ENCODE results near the gene HYCC1. TPM values are rescaled to one million over a fixed set of nuclear protein-coding genes. Genes with fewer than 3 reads are reported as not detected.

The HYCC1 gene
- total RNA-seq, 2 donors from 2014 or later: 20.2 to 41.1 TPM

GRCh38 chr7:23003505-23004246, 10.3 kb downstream of the HYCC1 start:
- no peak for ATAC-seq (replicated peaks)
- H3K9me3 Mint-ChIP-seq: no peaks in the 10 kb centered on the region
- H3K27me3 Mint-ChIP-seq: no peaks in the 10 kb centered on the region
- peaks cover 12% of the 10 kb centered on the region for H3K4me1 Mint-ChIP-seq
- no peaks in the 10 kb centered on the region for H3K36me3 Mint-ChIP-seq (ENCODE audit: low read depth)
- no peak overlapping the region for H3K27ac Mint-ChIP-seq
- H3K4me3 Mint-ChIP-seq: no peak overlapping the region

- Mint-ChIP-seq H3K36me3 (ENCODE audit: low read depth) (no peaks in the 10 kb centered on the region), H3K4me3 (peak overlapping the region; percentile 4), H3K27me3 (no peaks in the 10 kb centered on the region), H3K4me1 (peaks cover 12% of the 10 kb centered on the region), H3K27ac (no peak overlapping the region), H3K9me3 (no peaks in the 10 kb centered on the region)
- no peak for ATAC-seq (replicated peaks)
Observed at GRCh38 chr7:23002698-23003097, 11.2 kb downstream of the HYCC1 start.

- Mint-ChIP-seq H3K27ac (peak overlapping the region; percentile 17), H3K4me1 (peaks cover 12% of the 10 kb centered on the region), H3K36me3 (ENCODE audit: low read depth) (no peaks in the 10 kb centered on the region), H3K9me3 (no peaks in the 10 kb centered on the region), H3K27me3 (no peaks in the 10 kb centered on the region), H3K4me3 (peak overlapping the region; percentile 23)
- ATAC-seq (replicated peaks): peak; percentile 71
Observed at GRCh38 chr7:23001610-23002009, 12.3 kb downstream of the HYCC1 start.

GRCh38 chr7:23000597-23001360, 13.2 kb downstream of the HYCC1 start:
- H3K4me3 Mint-ChIP-seq: peak overlapping the region; percentile 23
- no peaks in the 10 kb centered on the region for H3K27me3 Mint-ChIP-seq
- H3K4me1 Mint-ChIP-seq: peaks cover 12% of the 10 kb centered on the region
- H3K36me3 Mint-ChIP-seq (ENCODE audit: low read depth): no peaks in the 10 kb centered on the region
- H3K9me3 Mint-ChIP-seq: no peaks in the 10 kb centered on the region
- H3K27ac Mint-ChIP-seq: peak overlapping the region; percentile 17
- ATAC-seq (replicated peaks): no peak

GRCh38 chr7:22998519-22998896, 15.4 kb downstream of the HYCC1 start:
- H3K27me3 Mint-ChIP-seq: no peaks in the 10 kb centered on the region
- no peaks in the 10 kb centered on the region for H3K9me3 Mint-ChIP-seq
- no peak for ATAC-seq (replicated peaks)
- H3K4me3 Mint-ChIP-seq: no peak overlapping the region
- no peaks in the 10 kb centered on the region for H3K36me3 Mint-ChIP-seq (ENCODE audit: low read depth)
- H3K27ac Mint-ChIP-seq: no peak overlapping the region
- H3K4me1 Mint-ChIP-seq: peaks cover 22% of the 10 kb centered on the region

GRCh38 chr7:22997871-22998518, 15.9 kb downstream of the HYCC1 start:
- H3K27ac Mint-ChIP-seq: no peak overlapping the region
- no peaks in the 10 kb centered on the region for H3K27me3 Mint-ChIP-seq
- H3K36me3 Mint-ChIP-seq (ENCODE audit: low read depth): no peaks in the 10 kb centered on the region
- no peaks in the 10 kb centered on the region for H3K9me3 Mint-ChIP-seq
- ATAC-seq (replicated peaks): no peak
- peaks cover 26% of the 10 kb centered on the region for H3K4me1 Mint-ChIP-seq
- no peak overlapping the region for H3K4me3 Mint-ChIP-seq

GRCh38 chr7:22996470-22996869, 17.5 kb downstream of the HYCC1 start:
- H3K4me1 Mint-ChIP-seq: peaks cover 22% of the 10 kb centered on the region
- ATAC-seq (replicated peaks): peak; percentile 57
- no peak overlapping the region for H3K27ac Mint-ChIP-seq
- no peak overlapping the region for H3K4me3 Mint-ChIP-seq
- H3K9me3 Mint-ChIP-seq: no peaks in the 10 kb centered on the region
- H3K36me3 Mint-ChIP-seq (ENCODE audit: low read depth): no peaks in the 10 kb centered on the region
- no peaks in the 10 kb centered on the region for H3K27me3 Mint-ChIP-seq

GRCh38 chr7:22995011-22995410, 18.9 kb downstream of the HYCC1 start:
- H3K4me1 Mint-ChIP-seq: peaks cover 17% of the 10 kb centered on the region
- H3K4me3 Mint-ChIP-seq: no peak overlapping the region
- no peak overlapping the region for H3K27ac Mint-ChIP-seq
- no peaks in the 10 kb centered on the region for H3K36me3 Mint-ChIP-seq (ENCODE audit: low read depth)
- ATAC-seq (replicated peaks): no peak
- no peaks in the 10 kb centered on the region for H3K9me3 Mint-ChIP-seq
- H3K27me3 Mint-ChIP-seq: no peaks in the 10 kb centered on the region

- ATAC-seq (replicated peaks): peak; percentile 75
- H3K27ac Mint-ChIP-seq: peak overlapping the region; percentile 70
- no peaks in the 10 kb centered on the region for H3K9me3 Mint-ChIP-seq
- no peaks in the 10 kb centered on the region for H3K36me3 Mint-ChIP-seq (ENCODE audit: low read depth)
- no peaks in the 10 kb centered on the region for H3K27me3 Mint-ChIP-seq
- H3K4me1 Mint-ChIP-seq: peaks cover 17% of the 10 kb centered on the region
- H3K4me3 Mint-ChIP-seq: peak overlapping the region; percentile 44
Observed at GRCh38 chr7:22992874-22993840, 20.8 kb downstream of the HYCC1 start.

GRCh38 chr7:22990588-22990949, 23.4 kb downstream of the HYCC1 start:
- Mint-ChIP-seq H3K4me3 (no peak overlapping the region), H3K9me3 (no peaks in the 10 kb centered on the region), H3K36me3 (ENCODE audit: low read depth) (no peaks in the 10 kb centered on the region), H3K4me1 (peaks cover 17% of the 10 kb centered on the region), H3K27ac (peak overlapping the region; percentile 41), H3K27me3 (no peaks in the 10 kb centered on the region)
- peak; percentile 29 for ATAC-seq (replicated peaks)

- peaks cover 12% of the 10 kb centered on the region for H3K4me1 Mint-ChIP-seq
- no peaks in the 10 kb centered on the region for H3K27me3 Mint-ChIP-seq
- no peaks in the 10 kb centered on the region for H3K36me3 Mint-ChIP-seq (ENCODE audit: low read depth)
- H3K27ac Mint-ChIP-seq: peak overlapping the region; percentile 41
- no peak overlapping the region for H3K4me3 Mint-ChIP-seq
- H3K9me3 Mint-ChIP-seq: no peaks in the 10 kb centered on the region
- no peak for ATAC-seq (replicated peaks)
Observed at GRCh38 chr7:22989643-22990587, 24.0 kb downstream of the HYCC1 start.

GRCh38 chr7:22985436-22985835, 28.5 kb downstream of the HYCC1 start:
- ATAC-seq (replicated peaks): no peak
- peaks cover 6% of the 10 kb centered on the region for H3K36me3 Mint-ChIP-seq (ENCODE audit: low read depth)
- H3K27me3 Mint-ChIP-seq: no peaks in the 10 kb centered on the region
- no peak overlapping the region for H3K27ac Mint-ChIP-seq
- no peak overlapping the region for H3K4me3 Mint-ChIP-seq
- H3K9me3 Mint-ChIP-seq: no peaks in the 10 kb centered on the region
- no peaks in the 10 kb centered on the region for H3K4me1 Mint-ChIP-seq

GRCh38 chr7:22983257-22983855, 30.6 kb downstream of the HYCC1 start:
- ATAC-seq (replicated peaks): no peak
- Mint-ChIP-seq H3K36me3 (ENCODE audit: low read depth) (peaks cover 6% of the 10 kb centered on the region), H3K4me3 (no peak overlapping the region), H3K27me3 (no peaks in the 10 kb centered on the region), H3K9me3 (no peaks in the 10 kb centered on the region), H3K4me1 (no peaks in the 10 kb centered on the region), H3K27ac (no peak overlapping the region)

Measured in activated T-helper 17 cell treated with anti-CD3 and anti-CD28 coated beads, Interleukin-2, amount 50 U/mL, for 72 hours (primary cell).